ENCODE measurements around the gene ENO2.

The ENO2 gene

DNA sequence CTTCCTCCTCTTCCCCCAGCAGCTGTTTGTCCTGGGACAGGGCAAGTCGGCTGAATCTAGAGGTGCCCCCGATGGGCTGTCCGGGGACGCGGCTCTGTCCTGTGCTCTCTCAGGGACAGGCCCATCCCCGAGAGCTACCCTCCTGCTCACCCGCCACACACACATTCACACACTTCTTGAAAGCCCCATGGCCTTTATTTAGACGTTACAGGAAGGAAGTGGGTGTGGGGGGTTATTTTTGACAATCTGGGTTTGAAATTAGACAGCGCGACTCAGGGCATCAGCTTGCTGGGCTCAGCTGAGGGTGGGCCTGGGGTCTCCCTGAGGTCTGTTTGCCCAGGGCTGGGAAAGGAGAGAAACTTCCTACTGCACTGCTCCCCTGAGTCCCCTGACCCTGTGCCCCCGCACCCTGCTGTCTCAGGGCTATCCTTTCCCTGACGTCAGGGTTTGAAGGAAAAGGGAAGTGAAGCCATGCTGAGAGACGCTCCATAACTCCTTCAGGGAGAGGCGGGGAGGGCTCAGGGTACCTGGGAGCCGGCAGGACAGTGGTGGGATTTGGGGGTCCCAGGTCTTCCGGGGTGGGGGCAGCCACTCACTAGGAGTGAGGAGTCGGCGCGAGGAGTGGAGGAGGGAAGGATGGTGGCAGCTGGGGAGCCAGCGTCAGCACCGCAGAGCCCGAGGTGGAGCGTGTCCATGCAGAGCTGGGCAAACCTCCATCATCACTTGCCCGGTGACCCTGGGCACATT is 44.9 kb downstream of the ENO2 start:
- DNase-seq (ENCODE audit: extremely low read depth in 1 of 2, low read depth in 1 of 2), result no peak

DNA sequence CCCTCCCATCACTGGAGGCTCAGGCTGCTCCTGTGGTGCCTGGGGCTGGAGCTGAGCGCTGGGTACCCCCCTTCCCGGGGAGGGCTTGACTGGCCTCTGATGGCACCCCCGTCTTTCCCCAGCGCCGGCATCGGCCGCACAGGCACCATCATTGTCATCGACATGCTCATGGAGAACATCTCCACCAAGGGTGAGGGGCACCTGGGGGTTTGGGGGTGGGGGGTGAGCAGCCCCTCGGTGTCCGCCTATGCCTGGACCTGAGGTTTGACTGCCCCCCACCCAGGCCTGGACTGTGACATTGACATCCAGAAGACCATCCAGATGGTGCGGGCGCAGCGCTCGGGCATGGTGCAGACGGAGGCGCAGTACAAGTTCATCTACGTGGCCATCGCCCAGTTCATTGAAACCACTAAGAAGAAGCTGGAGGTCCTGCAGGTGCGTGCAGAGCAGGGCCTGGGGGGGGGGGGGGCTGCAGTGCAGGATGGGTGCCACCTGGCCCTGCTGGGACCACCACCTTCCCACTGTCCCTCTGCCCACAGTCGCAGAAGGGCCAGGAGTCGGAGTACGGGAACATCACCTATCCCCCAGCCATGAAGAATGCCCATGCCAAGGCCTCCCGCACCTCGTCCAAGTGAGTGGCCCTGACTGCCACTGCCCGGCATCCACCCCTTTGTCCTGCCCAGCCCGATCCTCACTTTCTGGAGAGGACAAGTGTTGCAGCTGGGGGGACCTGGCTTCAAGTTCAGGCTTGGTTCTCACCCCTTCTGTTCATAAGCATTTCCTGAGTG is 45.6 kb downstream of the ENO2 start:
- DNase-seq (ENCODE audit: extremely low read depth in 1 of 2, low read depth in 1 of 2), result no peak

DNA sequence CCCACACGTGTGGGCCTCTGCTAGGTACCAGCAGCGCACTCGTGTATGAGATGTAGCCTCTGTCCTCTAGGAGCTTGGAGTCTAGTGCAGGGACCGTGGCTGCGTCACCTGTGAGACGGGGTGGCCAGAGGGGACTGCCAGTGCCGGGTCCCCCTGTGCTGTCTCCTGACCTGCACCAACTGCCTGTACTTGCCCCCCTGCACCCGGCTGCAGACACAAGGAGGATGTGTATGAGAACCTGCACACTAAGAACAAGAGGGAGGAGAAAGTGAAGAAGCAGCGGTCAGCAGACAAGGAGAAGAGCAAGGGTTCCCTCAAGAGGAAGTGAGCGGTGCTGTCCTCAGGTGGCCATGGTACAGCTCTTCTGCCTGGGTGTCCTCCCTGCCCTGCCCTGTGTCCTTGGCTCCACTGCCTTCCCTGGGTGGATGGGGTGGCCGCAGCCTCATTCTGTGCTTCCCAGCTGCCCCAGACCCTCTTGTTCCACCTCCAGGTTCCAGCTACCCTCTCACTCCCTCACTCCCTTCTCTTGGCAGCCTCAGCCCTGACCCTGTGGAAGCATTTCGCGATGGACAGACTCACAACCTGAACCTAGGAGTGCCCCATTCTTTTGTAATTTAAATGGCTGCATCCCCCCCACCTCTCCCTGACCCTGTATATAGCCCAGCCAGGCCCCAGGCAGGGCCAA is 46.4 kb downstream of the ENO2 start:
- DNase-seq (ENCODE audit: extremely low read depth in 1 of 2, low read depth in 1 of 2), result no peak

DNA sequence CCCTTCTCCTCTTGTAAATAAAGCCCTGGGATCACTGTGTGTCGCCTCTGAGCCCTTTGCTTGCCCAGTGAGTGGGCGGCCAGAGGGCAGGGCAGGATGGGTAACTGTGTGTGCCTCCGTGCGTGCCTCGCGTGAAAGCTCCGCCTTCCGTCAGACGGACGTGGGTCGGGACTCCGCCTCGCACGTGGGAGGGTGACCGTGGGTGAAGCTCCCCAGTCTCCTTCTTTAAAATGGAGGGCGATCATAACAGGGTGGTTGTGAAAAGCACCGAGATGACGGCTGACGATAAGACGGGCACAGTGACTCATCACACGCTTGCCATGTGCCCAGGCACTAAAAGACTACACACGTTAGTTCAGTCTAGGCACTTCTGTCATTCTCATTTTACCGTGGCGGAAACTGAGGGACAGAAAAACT is 46.9 kb downstream of the ENO2 start:
- peak; percentile 81 to 89 for DNase-seq (ENCODE audit: extremely low read depth in 1 of 2, low read depth in 1 of 2)

DNA sequence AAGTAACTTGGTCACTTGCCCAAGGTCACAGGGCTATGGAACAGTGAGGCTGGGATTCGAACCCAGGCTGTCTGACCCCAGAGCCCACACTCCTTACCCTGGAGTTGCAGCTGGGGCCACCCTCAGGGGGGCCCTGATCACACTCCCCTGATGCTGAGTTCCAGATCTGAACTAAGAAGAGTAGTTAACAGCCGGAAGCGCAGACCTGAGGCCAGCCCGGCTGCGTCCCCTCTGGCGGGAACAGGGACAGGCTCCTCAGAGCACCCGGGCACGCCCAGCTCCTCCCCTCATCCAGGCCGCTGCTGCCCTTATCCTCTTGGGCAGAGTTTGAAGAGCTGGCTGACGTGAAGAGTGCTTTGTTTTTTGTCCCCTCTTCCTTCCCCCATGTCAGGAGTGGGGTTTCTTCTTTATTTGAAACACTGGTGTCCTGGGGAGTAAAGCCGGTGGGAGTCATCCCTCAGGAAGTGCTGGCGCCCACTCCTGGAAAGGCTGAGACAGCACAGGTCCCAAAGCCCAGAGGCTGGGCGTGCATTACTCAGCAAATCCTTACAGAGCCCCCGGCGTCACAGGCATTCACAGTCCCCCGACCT is 47.4 kb downstream of the ENO2 start:
- DNase-seq (ENCODE audit: extremely low read depth in 1 of 2, low read depth in 1 of 2), result no peak

DNA sequence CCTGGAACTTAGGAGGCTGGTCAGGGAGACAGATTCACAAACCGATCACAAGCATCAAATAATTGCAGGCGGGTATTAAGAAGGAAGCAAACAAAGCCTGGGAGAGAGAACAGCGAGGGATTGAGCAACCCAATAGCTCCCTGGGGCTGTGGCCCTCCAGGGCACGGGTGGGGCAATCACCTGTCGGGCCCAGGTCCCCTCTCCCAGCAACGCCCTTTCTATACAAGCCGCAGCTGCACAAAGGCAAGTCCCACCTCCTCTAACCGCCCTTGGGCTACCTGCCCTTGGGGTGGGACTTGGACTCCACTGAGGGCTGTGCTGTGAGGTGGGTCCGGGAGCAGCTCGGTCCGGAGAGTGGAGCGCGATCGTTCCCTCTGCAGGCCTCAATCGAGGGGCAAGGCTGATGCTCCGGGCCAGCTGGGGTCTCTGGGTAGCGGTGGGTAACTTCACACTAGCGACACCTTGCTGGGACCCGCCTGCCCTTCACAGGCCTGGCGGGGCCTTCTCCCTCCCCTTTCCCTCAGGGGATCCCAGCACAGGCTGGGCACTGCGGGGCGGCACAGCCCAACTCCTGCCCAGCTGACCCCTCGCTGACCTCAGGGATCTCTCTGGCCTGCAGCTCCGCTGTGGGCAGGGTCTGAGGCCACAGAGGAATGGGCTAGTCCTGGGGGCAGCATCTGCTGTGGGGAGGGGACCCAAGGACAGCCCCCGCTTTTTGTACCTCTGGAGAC is 48.1 kb downstream of the ENO2 start:
- DNase-seq (ENCODE audit: extremely low read depth in 1 of 2, low read depth in 1 of 2), result no peak

DNA sequence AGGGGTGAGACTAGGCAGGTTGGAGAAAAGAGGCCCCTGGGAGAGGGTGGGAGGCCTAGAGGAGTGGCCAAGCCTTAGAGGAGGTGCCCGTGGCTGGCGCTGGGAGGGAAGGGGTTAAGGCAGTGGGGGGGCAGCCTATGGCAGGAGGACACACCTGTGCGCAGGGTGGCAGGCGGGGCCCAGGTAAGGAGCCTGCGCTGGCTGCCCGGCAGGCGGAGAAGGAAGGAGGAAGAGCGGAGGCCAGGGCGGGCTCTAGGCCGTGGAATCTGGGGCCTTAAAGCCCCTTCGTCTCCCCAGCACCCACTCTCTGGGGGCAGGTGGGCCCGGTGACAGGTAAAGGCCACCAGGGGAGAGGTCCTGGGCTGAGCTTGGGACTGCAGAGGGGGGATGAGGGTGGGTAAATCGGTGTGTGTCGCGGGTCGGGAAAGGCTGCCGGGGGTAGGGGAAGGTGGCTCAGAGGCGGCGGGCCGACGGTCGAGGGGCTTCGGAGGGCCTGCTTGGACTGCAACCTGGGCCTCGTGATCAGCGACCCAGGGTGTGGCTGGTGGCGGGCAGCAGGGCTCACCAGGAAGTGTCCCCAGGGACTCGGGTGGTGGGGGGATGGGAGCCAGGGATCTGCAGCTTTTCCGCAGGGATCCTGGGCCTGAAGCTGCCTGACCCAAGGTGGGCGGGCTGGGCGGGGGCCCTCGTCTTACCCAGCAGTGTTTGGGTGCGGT is 48.8 kb downstream of the ENO2 start:
- no peak for DNase-seq (ENCODE audit: extremely low read depth in 1 of 2, low read depth in 1 of 2)

DNA sequence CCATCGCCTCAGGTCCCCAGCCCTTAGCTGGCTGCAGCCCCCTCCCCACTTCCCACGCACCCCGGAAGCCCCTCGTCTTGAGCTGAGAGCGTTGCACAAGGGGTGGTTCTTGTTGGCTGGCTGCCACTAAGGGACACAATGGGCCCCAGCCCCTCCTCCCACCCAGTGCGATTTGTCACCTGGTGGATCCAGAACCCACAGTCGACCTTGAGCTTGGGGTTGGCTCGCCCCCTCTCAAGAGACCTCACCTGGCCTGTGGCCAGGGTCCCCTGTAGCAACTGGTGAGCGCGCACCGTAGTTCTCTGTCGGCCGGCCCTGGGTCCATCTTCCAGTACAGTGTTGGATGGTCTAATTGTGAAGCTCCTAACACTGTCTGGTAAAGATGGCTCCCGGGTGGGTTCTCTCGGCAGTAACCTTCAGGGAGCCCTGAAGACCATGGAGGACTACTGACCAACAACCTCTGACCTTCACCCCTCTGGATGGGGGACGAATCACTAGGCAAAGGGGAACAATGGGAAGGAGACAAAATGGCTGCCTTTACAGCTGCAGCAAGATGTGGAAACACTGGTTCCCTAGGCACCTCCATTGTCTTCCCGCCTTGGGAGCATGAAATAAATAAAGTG is 49.5 kb downstream of the ENO2 start:
- DNase-seq (ENCODE audit: extremely low read depth in 1 of 2, low read depth in 1 of 2), result no peak

DNA sequence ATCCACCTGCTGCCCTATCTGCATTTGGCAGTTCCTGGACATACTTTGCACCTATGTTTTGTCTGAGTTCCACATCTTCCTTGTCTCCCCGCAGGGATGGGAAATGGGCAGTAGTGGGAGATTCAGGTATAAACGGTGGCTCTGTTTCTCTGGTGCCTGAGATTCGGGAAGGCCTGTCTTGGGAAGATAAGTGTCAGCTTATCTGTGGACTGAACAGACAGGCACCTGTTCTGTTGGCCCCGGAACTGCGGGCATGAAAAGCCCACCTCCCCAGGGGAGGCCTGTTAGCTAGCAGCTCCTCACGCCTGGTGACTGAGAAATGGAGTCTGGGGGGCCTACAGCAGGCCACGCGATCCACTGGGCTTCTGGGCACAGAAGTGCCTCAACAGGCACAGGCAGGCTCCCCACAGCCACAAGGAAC is 50.2 kb downstream of the ENO2 start:
- DNase-seq (ENCODE audit: extremely low read depth in 1 of 2, low read depth in 1 of 2), result no peak

DNA sequence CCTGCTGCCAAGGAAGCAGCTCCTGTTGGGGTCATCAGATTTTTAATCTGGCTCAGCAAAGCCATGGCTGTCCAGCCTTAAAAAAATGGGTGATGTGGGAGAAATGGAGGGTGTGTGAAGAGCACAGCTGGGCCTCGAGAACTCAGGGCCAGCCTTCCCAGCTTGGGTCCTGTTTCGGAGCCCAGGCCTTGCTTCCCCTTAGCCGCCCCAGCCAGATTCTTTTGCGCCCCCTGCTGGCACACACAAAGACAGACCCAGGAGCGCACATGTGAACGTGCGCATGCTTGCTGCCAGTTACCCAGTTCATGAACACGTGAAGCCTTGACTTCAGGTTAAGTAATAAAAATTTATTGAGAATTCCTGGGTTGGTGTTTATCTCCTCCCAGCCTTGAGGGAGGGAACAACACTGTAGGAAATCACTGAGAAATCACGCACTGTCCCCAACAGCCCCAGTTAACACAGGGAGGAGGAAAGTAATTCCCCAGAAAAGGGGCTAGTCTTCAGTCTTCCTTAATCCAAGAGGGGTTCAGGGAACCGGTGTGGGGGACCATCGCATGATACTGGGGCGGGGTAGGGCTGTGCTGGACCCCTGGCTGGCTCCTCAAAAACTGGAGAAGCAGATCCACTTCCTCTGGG is 50.8 kb downstream of the ENO2 start:
- peak; percentile 73 to 81 for DNase-seq (ENCODE audit: extremely low read depth in 1 of 2, low read depth in 1 of 2)

DNA sequence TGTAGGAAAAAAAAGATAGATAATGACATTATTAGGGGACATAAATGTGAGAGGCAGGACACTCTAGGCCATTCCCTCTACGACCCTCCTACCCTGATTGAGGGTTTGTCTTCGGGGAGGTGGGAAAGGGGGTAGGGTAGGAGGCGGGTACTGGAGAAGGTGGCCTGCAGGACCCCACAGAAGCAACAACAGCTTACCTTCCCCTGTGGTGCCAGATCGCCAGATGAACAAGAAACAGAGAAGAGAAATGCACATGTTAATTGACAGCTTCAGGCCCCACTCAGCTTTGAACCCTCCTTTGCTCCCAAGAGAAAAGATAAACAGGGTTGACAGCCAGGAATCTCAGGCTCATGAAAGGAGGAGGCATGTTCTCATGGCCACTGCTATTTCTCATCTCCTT is 51.3 kb downstream of the ENO2 start:
- no peak for DNase-seq (ENCODE audit: extremely low read depth in 1 of 2, low read depth in 1 of 2)

DNA sequence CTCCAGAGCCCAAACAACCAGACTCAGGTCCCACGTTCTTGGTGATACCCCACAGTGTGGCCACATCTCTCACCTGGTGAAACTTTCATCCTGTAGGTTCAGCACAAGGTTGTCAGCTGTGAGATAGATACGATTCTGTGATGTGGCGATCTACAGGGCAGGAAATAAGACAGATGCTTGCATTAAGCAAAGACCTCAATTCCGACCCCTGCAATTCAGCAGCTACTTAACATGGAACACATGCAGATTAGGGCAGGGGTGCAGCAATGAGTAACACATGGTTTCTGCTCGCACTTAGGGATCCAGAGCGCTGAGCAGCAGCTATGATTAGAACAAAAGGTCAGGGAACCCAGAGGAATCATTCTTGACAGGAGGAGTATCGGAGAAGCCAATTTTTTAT is 52.0 kb downstream of the ENO2 start:
- DNase-seq (ENCODE audit: extremely low read depth in 1 of 2, low read depth in 1 of 2), result no peak

DNA sequence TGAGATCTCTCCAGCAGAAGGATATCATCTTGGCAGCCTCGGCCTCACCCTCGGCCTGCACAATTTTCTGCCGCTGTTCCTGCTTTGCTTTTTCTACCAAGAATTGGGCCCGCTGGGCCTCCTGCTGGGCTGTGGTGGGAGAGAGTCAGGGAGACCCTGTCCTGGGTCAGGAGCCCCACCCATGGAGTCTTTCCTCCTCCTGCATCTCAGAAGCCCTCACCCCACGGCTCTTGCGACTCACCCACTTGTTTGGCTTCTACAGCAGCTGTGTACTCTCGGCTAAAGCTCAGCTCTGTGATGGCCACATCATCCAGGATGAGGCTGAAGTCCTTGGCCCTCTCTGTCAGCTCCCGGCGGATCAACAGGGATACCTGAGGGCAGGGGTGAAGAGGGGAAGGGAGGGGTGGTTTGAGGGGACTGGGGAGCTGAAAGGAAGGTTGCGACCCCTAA is 53.3 kb downstream of the ENO2 start:
- no peak for DNase-seq (ENCODE audit: extremely low read depth in 1 of 2, low read depth in 1 of 2)

DNA sequence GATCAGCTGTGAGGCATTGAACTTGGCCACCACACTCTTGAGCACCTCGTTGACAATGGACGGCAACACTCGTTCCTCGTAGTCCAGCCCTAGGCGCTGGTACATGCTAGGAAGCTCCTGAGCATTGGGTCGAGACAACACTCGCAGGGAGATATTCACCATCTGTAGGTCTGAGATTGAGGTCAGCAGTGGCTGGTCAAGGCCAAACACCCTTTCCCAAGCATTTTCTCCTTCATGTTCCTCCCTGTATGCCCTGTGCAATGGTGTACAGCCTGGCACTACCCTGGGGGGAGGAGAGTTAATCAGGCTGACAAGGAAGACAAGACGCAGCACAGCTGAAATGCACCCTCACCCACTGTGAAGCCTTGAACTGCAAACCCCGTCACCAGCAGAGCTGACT is 54.0 kb downstream of the ENO2 start:
- no peak for DNase-seq (ENCODE audit: extremely low read depth in 1 of 2, low read depth in 1 of 2)

DNA sequence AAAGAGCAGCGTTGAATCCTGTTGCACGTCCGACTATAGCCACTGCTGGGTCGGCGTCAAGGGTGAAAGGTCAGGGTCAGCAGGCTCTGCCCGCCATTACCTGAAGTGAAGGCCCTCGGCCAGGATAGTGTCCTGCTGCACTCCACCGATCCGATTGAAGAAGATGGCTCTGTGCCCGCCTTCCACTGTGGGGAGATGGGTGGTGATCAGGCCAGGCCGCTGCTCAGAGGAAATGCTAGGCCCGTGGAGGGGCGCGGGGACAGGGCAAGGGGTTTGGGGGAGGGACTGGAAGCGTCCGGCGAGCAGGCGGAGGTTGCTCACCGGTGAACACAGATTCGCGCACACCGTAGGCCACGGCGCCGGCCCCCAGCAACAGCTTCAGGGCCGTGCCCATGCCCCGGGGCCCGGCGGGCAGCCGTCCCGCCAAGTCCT is 55.7 kb downstream of the ENO2 start:
- no peak for DNase-seq (ENCODE audit: extremely low read depth in 1 of 2, low read depth in 1 of 2)
